A673 (cell line): ENCODE data around the gene AUH.
"Not testable (repeated sequence)": the region's sequence is repeated elsewhere in the genome, so short reads cannot be mapped to it uniquely, and the experiment has no call there.

Experiments used
- EZH2 ChIP-seq: fragments of 200-600 bp; sonication (generic); IDR thresholded peaks from 2 replicates; pipeline ENCODE4 v1.6.1; 2017; ENCODE audit warnings: borderline replicate concordance, low read depth, mild to moderate bottlenecking, mixed read lengths, antibody characterized with exemption, low read length; ENCODE audit not compliant: poor library complexity, severe bottlenecking
- TF ChIP-seq, protein P1 (sequence below): fragments of 300-800, 200-600 bp; sonication (generic); conservative IDR thresholded peaks from 2 replicates; pipeline ENCODE4 v1.5.1; 2017; ENCODE audit warnings: low read depth, mild to moderate bottlenecking, antibody characterized with exemption, low read length, moderate library complexity, mixed read lengths

DNA sequence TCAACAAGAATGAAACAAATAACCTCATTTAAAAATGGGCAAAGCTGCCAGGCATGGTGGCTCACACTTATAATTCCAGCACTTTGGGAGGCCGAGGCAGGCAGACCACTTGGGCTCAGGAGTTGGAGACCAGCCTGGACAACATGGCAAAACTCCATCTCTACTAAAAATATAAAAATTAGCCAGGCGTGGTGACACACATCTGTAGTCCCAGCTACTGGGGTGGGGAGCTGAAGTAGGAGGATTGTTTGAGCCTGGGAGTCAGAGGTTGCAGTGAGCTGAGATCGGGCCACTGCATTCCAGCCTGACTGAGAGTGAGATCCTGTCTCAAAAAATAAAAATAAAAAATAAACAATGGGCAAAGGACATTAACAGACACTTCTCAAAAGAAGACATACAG, 8.3 kb upstream of the AUH start:
- TF ChIP-seq, protein P1, sequence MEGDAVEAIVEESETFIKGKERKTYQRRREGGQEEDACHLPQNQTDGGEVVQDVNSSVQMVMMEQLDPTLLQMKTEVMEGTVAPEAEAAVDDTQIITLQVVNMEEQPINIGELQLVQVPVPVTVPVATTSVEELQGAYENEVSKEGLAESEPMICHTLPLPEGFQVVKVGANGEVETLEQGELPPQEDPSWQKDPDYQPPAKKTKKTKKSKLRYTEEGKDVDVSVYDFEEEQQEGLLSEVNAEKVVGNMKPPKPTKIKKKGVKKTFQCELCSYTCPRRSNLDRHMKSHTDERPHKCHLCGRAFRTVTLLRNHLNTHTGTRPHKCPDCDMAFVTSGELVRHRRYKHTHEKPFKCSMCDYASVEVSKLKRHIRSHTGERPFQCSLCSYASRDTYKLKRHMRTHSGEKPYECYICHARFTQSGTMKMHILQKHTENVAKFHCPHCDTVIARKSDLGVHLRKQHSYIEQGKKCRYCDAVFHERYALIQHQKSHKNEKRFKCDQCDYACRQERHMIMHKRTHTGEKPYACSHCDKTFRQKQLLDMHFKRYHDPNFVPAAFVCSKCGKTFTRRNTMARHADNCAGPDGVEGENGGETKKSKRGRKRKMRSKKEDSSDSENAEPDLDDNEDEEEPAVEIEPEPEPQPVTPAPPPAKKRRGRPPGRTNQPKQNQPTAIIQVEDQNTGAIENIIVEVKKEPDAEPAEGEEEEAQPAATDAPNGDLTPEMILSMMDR: not testable (repeated sequence)
- TF ChIP-seq EZH2: not testable (repeated sequence)
